Hematopoietic multipotent progenitor cell treated with erythropoietin and hydrocortisone succinate and interleukin-3 and kit ligand, for 4 days (in vitro differentiated cells): ENCODE measurements around the gene SIGLEC6.

Source experiments
- DNase-seq: peaks from one replicate; pipeline ENCODE4 v3.0.0-alpha.2; 2015

SIGLEC6 gene

GRCh38 chr19:51531349-51532315 is at the start of gene SIGLEC6:
Gene SIGLEC6, minus strand, starts transcription at chr19:51531670. Its CDS starts 22 bp downstream, at chr19:51531648.
- peak; percentile 97 for DNase-seq

GRCh38 chr19:51576850-51577249 is 45.4 kb upstream of the SIGLEC6 start:
- DNase-seq, result no peak

- peak; percentile 90 for DNase-seq
These were observed 41.9 kb upstream of the SIGLEC6 start for GRCh38 chr19:51573331-51573730.

- DNase-seq, result no peak
These were observed 41.4 kb upstream of the SIGLEC6 start for GRCh38 chr19:51572908-51573307.

- DNase-seq, result peak; percentile 91
These were observed 40.9 kb upstream of the SIGLEC6 start for GRCh38 chr19:51572410-51572809.

GRCh38 chr19:51571599-51571998 is 40.1 kb upstream of the SIGLEC6 start:
- DNase-seq, result peak; percentile 37

GRCh38 chr19:51570962-51571575 is 39.6 kb upstream of the SIGLEC6 start, which contains the start of gene ZNF175:
Gene ZNF175, plus strand, starts transcription at chr19:51571283. Its CDS starts 2,047 bp downstream, at chr19:51573330.
- DNase-seq, result peak; percentile 98

- no peak for DNase-seq
These were observed 37.0 kb upstream of the SIGLEC6 start for GRCh38 chr19:51568456-51568855.

- DNase-seq, result no peak
These were observed 36.1 kb upstream of the SIGLEC6 start for GRCh38 chr19:51567583-51567982.

- peak; percentile 65 for DNase-seq
These were observed 35.1 kb upstream of the SIGLEC6 start for GRCh38 chr19:51566489-51567100.

GRCh38 chr19:51565583-51565982 is 34.1 kb upstream of the SIGLEC6 start:
- DNase-seq, result peak; percentile 89

- DNase-seq, result peak; percentile 84
These were observed 33.3 kb upstream of the SIGLEC6 start for GRCh38 chr19:51564791-51565190.

GRCh38 chr19:51560339-51560738 is 28.9 kb upstream of the SIGLEC6 start:
- DNase-seq, result no peak

- no peak for DNase-seq
These were observed 27.8 kb upstream of the SIGLEC6 start for GRCh38 chr19:51559240-51559639.

GRCh38 chr19:51552996-51553725 is 21.7 kb upstream of the SIGLEC6 start:
- peak; percentile 85 for DNase-seq

GRCh38 chr19:51552608-51552995 is 21.1 kb upstream of the SIGLEC6 start:
- DNase-seq, result no peak

- DNase-seq, result no peak
These were observed 20.4 kb upstream of the SIGLEC6 start for GRCh38 chr19:51551673-51552432.

GRCh38 chr19:51550848-51551672 is 19.6 kb upstream of the SIGLEC6 start:
- no peak for DNase-seq

- DNase-seq, result peak; percentile 68
These were observed 18.3 kb upstream of the SIGLEC6 start for GRCh38 chr19:51549533-51550324.

- no peak for DNase-seq
These were observed 17.4 kb upstream of the SIGLEC6 start for GRCh38 chr19:51548891-51549305.
